ENCODE results near the gene KLK14.

Gene KLK14

DNA sequence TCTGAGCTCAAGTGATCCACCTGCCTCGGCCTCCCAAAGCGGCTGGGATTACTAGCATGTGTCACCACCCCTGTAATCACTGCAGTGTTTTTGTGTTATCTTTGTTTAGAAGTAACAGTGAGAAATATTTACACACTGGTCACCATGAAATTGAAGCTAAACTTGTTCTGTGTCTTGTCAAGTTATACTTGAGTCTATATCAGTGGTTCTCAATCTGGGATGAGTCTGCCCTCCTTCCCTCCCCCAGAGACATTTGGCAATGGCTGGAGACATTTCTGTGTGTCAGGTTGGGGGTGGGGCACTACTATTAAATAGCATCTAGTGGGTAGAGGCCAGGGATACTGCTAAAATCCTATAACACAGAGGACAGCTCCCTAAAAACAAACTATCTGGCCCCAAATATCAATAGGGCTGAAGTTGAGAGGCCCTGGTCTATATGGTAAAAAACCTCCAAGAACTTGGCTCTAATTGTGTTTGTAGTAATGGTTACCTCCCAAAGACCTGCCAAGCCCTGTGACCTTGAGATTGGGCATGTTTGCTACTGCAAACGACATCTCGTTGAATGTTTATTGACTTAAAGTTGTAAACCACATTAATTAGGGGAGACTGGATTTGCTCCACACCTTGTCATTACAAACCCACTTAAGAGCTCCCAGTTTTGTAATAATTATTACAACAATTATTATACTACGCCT is 18.6 kb upstream of the KLK14 start (continued):
- TF ChIP-seq ZNF518A (tag by site-specific recombination; conservative IDR thresholded peaks at IDR 0.05; ENCODE audit: low read depth), result no peak
- TF ChIP-seq, protein P1, sequence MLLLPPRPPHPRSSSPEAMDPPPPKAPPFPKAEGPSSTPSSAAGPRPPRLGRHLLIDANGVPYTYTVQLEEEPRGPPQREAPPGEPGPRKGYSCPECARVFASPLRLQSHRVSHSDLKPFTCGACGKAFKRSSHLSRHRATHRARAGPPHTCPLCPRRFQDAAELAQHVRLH (tag by site-specific recombination; IDR thresholded peaks at IDR 0.05), result no peak
- no peak for TF ChIP-seq ZNF658 (tag by site-specific recombination; IDR thresholded peaks at IDR 0.05)
- TF ChIP-seq ZSCAN23 (tag by site-specific recombination; IDR thresholded peaks at IDR 0.05), result no peak
- TF ChIP-seq ZNF558 (tag by site-specific recombination; IDR thresholded peaks at IDR 0.05), result no peak
- TF ChIP-seq ZNF19 (tag by site-specific recombination; IDR thresholded peaks at IDR 0.05; ENCODE audit: low read depth), result no peak
- TF ChIP-seq, protein P2, sequence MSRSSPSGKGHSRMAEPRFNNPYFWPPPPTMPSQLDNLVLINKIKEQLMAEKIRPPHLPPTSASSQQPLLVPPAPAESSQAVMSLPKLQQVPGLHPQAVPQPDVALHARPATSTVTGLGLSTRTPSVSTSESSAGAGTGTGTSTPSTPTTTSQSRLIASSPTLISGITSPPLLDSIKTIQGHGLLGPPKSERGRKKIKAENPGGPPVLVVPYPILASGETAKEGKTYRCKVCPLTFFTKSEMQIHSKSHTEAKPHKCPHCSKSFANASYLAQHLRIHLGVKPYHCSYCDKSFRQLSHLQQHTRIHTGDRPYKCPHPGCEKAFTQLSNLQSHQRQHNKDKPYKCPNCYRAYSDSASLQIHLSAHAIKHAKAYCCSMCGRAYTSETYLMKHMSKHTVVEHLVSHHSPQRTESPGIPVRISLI (tag by site-specific recombination; IDR thresholded peaks at IDR 0.05), result no peak
- TF ChIP-seq ZNF510 (tag by site-specific recombination; IDR thresholded peaks at IDR 0.05; ENCODE audit: insufficient replicate concordance), result no peak

GRCh38 chr19:51100601-51101000 is 17.9 kb upstream of the KLK14 start:
- 0 out of 2 replicates have a peak, but pooled peaks cover 2% of the 10 kb centered on the region for H3K4me1 ChIP-seq (ENCODE audit: control insufficient read depth, insufficient read depth, low read length)
- POLR2A ChIA-PET, result interaction anchor here (0.6 to 1.5 kb wide), 2 partner anchors 14 to 1089 kb away, joined by 3 to 5 read pairs; no protein-coding TSS in a partner anchor
- TF ChIP-seq ZNF266 (tag by site-specific recombination; IDR thresholded peaks at IDR 0.05; ENCODE audit: low read depth) (no peak), PRDM10 (tag by site-specific recombination; IDR thresholded peaks at IDR 0.05) (no peak), ZFP3 (tag by site-specific recombination; IDR thresholded peaks at IDR 0.05; ENCODE audit: low read depth) (no peak), ZNF184 (tag by site-specific recombination; IDR thresholded peaks at IDR 0.05) (no peak)
- H3K27ac ChIP-seq (ENCODE audit: extremely low read depth, low read depth, low read length), result no peak overlapping the region
- no peaks in the 10 kb centered on the region for H3K9me3 ChIP-seq (ENCODE audit: control insufficient read depth, insufficient read depth, low read depth, low read length)
- no peak overlapping the region for H3K4me3 ChIP-seq (ENCODE audit: low read depth, low read length)
- H3K36me3 ChIP-seq (ENCODE audit: control insufficient read depth in 2 of 2, insufficient read depth in 1 of 2, low read length in 2 of 2), result peaks cover 21 to 55% of the 10 kb centered on the region in 2 experiments
- CTCF ChIA-PET, result interaction anchor here (1.4 to 2.8 kb wide), 3 partner anchors 80 to 178 kb away, joined by 6 to 17 read pairs (median 11); no protein-coding TSS in a partner anchor

Measured in HEK293 (cell line).